Measurements from ENCODE around the gene ATIC. TPM values are rescaled to one million over a fixed set of nuclear protein-coding genes. Genes with fewer than 3 reads are reported as not detected.

ATIC gene
- total RNA-seq, 2 donors from 2014 or later: 23.7 to 46.6 TPM

DNA sequence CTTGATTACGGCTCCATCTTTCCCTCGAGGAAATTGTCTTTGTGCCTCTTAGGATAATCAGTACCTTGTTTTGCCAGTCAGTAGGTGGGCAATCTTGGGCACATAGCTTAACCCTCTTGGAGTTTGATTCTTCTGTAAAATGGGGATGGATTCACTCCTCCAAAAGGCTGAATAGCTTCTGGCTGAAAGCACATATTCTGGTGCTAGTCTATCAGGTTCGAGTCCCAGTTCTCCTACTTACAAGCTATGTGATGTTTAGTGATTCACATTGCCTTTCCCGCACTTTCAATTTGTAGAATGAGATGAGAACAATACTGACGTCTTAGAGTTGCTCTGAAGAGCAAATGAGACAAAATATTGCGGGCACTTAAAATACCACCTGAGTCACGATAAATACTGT is 43.9 kb downstream of the ATIC start:
- no peak overlapping the region for H3K27ac ChIP-seq
- H3K36me3 ChIP-seq: no peaks in the 10 kb centered on the region
- H3K27me3 ChIP-seq (replicated peaks; ENCODE audit: insufficient read depth): no peaks in the 10 kb centered on the region
- H3K4me1 ChIP-seq (replicated peaks): no peaks in the 10 kb centered on the region
- H3K4me3 ChIP-seq: no peak overlapping the region
- H3K9me3 ChIP-seq: no peaks in the 10 kb centered on the region
- TF ChIP-seq POLR2AphosphoS5 (IDR thresholded peaks at IDR 0.05) (no peak), POLR2A (IDR thresholded peaks at IDR 0.05) (no peak)
- TF ChIP-seq, protein P1, sequence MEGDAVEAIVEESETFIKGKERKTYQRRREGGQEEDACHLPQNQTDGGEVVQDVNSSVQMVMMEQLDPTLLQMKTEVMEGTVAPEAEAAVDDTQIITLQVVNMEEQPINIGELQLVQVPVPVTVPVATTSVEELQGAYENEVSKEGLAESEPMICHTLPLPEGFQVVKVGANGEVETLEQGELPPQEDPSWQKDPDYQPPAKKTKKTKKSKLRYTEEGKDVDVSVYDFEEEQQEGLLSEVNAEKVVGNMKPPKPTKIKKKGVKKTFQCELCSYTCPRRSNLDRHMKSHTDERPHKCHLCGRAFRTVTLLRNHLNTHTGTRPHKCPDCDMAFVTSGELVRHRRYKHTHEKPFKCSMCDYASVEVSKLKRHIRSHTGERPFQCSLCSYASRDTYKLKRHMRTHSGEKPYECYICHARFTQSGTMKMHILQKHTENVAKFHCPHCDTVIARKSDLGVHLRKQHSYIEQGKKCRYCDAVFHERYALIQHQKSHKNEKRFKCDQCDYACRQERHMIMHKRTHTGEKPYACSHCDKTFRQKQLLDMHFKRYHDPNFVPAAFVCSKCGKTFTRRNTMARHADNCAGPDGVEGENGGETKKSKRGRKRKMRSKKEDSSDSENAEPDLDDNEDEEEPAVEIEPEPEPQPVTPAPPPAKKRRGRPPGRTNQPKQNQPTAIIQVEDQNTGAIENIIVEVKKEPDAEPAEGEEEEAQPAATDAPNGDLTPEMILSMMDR (IDR thresholded peaks at IDR 0.05): no peak
- no peak for DNase-seq (ENCODE audit: low spot score)
- intact Hi-C loops (cut with DNase I): no loop called here
- 95% methylated on average over 7 of the region's 7 CpGs for WGBS

DNA sequence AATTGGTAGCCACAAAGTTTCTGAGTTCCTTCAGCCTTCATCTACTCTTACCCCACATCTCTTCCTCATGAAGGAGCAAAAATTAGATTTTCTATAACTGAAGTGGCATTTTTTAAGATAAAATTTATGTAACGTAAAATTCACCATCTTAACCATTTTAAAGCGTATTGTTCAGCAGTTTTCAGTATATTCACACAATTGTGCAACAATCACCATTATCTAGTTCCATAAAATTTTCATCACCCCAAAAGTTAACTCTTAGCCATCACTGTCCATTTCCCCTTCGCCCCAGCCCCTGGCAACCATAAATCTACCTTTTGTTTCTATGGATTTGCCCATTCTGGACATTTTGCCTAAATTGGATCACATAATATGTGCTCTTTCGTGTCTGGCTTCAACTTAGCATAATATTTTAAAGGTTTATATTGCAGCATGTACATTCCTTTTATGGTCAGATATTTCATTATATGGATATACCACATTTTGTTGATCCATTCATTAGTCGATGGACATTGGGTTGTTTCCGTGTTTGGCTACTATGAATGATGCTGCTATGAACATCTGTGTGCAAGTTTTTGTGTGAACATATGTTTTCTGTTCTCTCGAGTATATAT is 44.6 kb downstream of the ATIC start:
- intact Hi-C loops (cut with DNase I): no loop called here

DNA sequence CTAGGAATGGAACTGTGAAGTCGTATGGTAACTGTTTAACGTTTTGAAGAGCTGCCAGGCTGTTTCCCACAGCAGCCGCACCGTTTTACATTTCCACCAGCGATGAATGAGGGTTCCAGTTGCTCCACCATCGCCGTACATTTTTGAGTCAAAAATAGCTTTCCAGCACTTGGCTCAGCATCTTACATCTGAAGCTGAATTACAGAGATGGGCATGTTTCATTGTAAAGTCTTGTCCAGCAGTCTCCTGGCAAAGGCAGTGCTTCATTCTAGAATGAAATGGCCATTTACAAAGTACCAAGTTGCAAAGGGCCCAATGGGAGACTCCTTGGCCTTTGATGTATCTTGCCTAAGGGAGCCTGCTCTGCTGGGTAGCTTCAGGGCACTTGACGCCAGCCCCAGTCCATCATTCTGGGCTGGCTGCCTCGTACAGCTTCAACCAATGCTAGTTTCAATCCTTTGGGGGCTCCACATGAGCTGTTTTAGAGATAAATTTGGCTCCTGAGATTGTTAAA is 45.1 kb downstream of the ATIC start:
- H3K27me3 ChIP-seq (replicated peaks; ENCODE audit: insufficient read depth): no peaks in the 10 kb centered on the region
- H3K4me3 ChIP-seq: no peak overlapping the region
- TF ChIP-seq POLR2AphosphoS5 (IDR thresholded peaks at IDR 0.05) (no peak), POLR2A (IDR thresholded peaks at IDR 0.05) (no peak)
- TF ChIP-seq, protein P1 (IDR thresholded peaks at IDR 0.05): no peak
- WGBS: 90% methylated on average over 9 of the region's 9 CpGs
- intact Hi-C loops (cut with DNase I): no loop called here
- H3K9me3 ChIP-seq: no peaks in the 10 kb centered on the region
- DNase-seq (ENCODE audit: low spot score): no peak
- H3K36me3 ChIP-seq: no peaks in the 10 kb centered on the region
- H3K4me1 ChIP-seq (replicated peaks): no peaks in the 10 kb centered on the region
- no peak overlapping the region for H3K27ac ChIP-seq

More for the DNA sequence above, 44.6 kb downstream of the ATIC start:
- H3K4me1 ChIP-seq (replicated peaks): no peaks in the 10 kb centered on the region
- H3K27ac ChIP-seq: no peak overlapping the region
- no peaks in the 10 kb centered on the region for H3K27me3 ChIP-seq (replicated peaks; ENCODE audit: insufficient read depth)
- H3K4me3 ChIP-seq: no peak overlapping the region
- WGBS: 97% methylated on average over 7 of the region's 7 CpGs
- no peak for TF ChIP-seq POLR2A (IDR thresholded peaks at IDR 0.05)
- TF ChIP-seq POLR2AphosphoS5 (IDR thresholded peaks at IDR 0.05): no peak
- TF ChIP-seq, protein P1 (IDR thresholded peaks at IDR 0.05): no peak
- H3K9me3 ChIP-seq: no peaks in the 10 kb centered on the region
- DNase-seq (ENCODE audit: low spot score): no peak
- no peaks in the 10 kb centered on the region for H3K36me3 ChIP-seq

DNA sequence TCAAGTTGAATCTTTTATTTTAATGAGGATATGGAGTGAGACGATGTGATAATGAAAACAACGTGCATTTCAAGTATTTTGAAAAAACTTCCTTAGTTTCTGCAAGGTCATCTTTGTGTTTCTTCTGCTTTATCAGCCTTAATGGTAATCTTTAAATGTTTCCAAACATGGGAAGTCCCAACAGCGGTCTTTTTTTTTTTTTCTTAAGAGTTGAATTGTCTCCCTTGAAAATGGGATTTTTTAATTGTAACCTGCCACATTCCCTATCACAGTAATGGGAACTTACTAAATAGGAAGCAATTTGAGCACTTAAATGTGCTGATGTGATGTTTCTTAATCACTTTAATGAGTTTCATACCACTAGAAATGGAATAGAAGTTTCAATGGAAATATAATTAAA is 45.8 kb downstream of the ATIC start:
- Histone ChIP-seq H3K4me3 (no peak overlapping the region), H3K9me3 (no peaks in the 10 kb centered on the region), H3K4me1 (replicated peaks) (no peaks in the 10 kb centered on the region), H3K27ac (no peak overlapping the region), H3K36me3 (no peaks in the 10 kb centered on the region), H3K27me3 (replicated peaks; ENCODE audit: insufficient read depth) (no peaks in the 10 kb centered on the region)
- no peak for DNase-seq (ENCODE audit: low spot score)
- intact Hi-C loops (cut with DNase I): no loop called here
- WGBS: 81% methylated on average over 3 of the region's 3 CpGs
- TF ChIP-seq POLR2AphosphoS5 (IDR thresholded peaks at IDR 0.05) (no peak), POLR2A (IDR thresholded peaks at IDR 0.05) (no peak)
- TF ChIP-seq, protein P1 (IDR thresholded peaks at IDR 0.05): no peak

DNA sequence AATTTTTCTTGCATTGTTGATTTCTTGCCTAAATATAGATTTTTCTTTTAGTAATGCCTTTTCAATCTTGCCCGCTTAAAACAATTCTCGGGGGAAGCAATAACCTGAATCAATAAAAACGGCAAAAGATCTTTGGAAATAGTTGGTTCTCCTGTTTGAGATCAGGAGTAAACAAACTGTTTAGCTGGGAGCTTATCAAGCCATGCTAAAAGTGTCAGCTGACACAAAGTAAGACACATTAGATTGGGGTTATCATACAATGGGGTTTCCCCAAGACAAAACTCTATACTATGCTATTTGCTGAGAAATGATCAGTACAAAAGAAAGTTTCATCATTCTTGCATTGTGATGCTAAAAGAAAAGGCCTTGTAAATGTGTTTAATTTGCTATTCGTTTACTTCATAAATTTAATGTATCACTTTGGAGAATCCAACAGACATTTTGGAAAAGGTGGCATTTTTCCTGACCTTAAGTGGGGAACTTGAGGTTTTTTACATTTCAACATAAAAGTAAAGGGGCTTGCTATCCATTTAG is 46.5 kb downstream of the ATIC start:
- no peak for TF ChIP-seq POLR2AphosphoS5 (IDR thresholded peaks at IDR 0.05)
- TF ChIP-seq, protein P1 (IDR thresholded peaks at IDR 0.05): no peak
- no peak for TF ChIP-seq POLR2A (IDR thresholded peaks at IDR 0.05)
- Histone ChIP-seq H3K4me1 (replicated peaks) (no peaks in the 10 kb centered on the region), H3K27ac (no peak overlapping the region), H3K9me3 (no peaks in the 10 kb centered on the region), H3K27me3 (replicated peaks; ENCODE audit: insufficient read depth) (no peaks in the 10 kb centered on the region), H3K36me3 (no peaks in the 10 kb centered on the region), H3K4me3 (no peak overlapping the region)
- WGBS: 92% methylated on average over 4 of the region's 4 CpGs
- intact Hi-C loops (cut with DNase I): no loop called here
- DNase-seq (ENCODE audit: low spot score): no peak
